SK-N-SH (cell line): ENCODE results near the gene RTP4. TPM values are rescaled to one million over a fixed set of nuclear protein-coding genes. Genes with fewer than 3 reads are reported as not detected.
"Not testable (repeated sequence)": the region's sequence is repeated elsewhere in the genome, so short reads cannot be mapped to it uniquely, and the experiment has no call there.

Experiments used
- CTCF ChIA-PET: fragments of 300-600, 350-600 bp; formaldehyde crosslinking; extraction: SDS; loops from one replicate; lab custom pipeline; 2021; lab: Yijun Ruan, JAX
- POLR2A ChIA-PET: fragments of 350-600 bp; sonication (Branson Sonifier 250); formaldehyde crosslinking; extraction: SDS; loops from one replicate; lab custom pipeline; 2020; ENCODE audit warnings: antibody characterized with exemption, inconsistent platforms; lab: Yijun Ruan, JAX
- DNase-seq: peaks from one replicate; pipeline ENCODE4 v3.0.0; 2012
- H2AFZ ChIP-seq: fragments of 200-600 bp; sonication (generic); 2 replicates; pipeline ENCODE4 v1.8.1; 2016; ENCODE audit warnings: antibody characterized with exemption, mild to moderate bottlenecking, low read depth
- H3F3A ChIP-seq: fragments of 200-600 bp; sonication (generic); replicated peaks from 2 replicates; pipeline ENCODE3; 2016; ENCODE audit warnings: antibody characterized with exemption, mild to moderate bottlenecking; ENCODE audit not compliant: insufficient read depth
- H3K27ac ChIP-seq, 2 experiments: fragments of 200-500 bp in 1 of 2; fragments of 200-600 bp in 1 of 2; sonication (Bioruptor generic) in 1 of 2; sonication (generic), shearing (Covaris generic) in 1 of 2; 2 replicates each; pipeline versions ENCODE4 v1.5.1 to v1.6.1; 2014 to 2016; ENCODE audit warnings: low read depth in 2 of 2, inconsistent platforms in 1 of 2, low read length in 1 of 2, mild to moderate bottlenecking in 1 of 2, mixed read lengths in 1 of 2
- H3K27me3 ChIP-seq: fragments of 200-600 bp; sonication (generic), shearing (Covaris generic); 2 replicates; pipeline ENCODE4 v1.6.1; 2016; ENCODE audit warnings: mixed run types; ENCODE audit not compliant: insufficient read depth
- H3K36me3 ChIP-seq, 2 experiments: fragments of 200-500 bp in 1 of 2; fragments of 200-600 bp in 1 of 2; sonication (Bioruptor generic) in 1 of 2; sonication (generic) in 1 of 2; replicated peaks in 1 of 2; 2 replicates each; pipeline versions ENCODE3 to v1.5.1; 2014 to 2016; ENCODE audit warnings: low read length in 1 of 2, mild to moderate bottlenecking in 1 of 2; ENCODE audit not compliant: insufficient read depth in 2 of 2, control insufficient read depth in 1 of 2
- H3K4me1 ChIP-seq, 2 experiments: fragments of 200-500 bp in 1 of 2; fragments of 200-600 bp in 1 of 2; sonication (Bioruptor generic) in 1 of 2; sonication (generic), shearing (Covaris generic) in 1 of 2; 2 replicates each; pipeline versions ENCODE4 v1.5.1 to v1.6.1; 2014 to 2016; ENCODE audit warnings: low read depth in 1 of 2, low read length in 1 of 2, mixed run types in 1 of 2; ENCODE audit not compliant: insufficient read depth in 2 of 2, control insufficient read depth in 1 of 2
- H3K4me2 ChIP-seq: fragments of 200-600 bp; sonication (generic), shearing (Covaris generic); 2 replicates; pipeline ENCODE4 v1.6.1; 2017; ENCODE audit warnings: mixed run types
- H3K4me3 ChIP-seq, 2 experiments: fragments of 200-500 bp in 1 of 2; fragments of 200-600 bp in 1 of 2; sonication (Bioruptor generic) in 1 of 2; sonication (generic), shearing (Covaris generic) in 1 of 2; 2 replicates each; pipeline versions ENCODE4 v1.5.1 to v1.8.1; 2014 to 2016; ENCODE audit warnings: low read depth in 2 of 2, inconsistent platforms in 1 of 2, low read length in 1 of 2, mild to moderate bottlenecking in 1 of 2, mixed read lengths in 1 of 2, moderate library complexity in 1 of 2
- H3K79me2 ChIP-seq: fragments of 200-600 bp; sonication (generic); 2 replicates; pipeline ENCODE4 v1.8.1; 2017; ENCODE audit warnings: mild to moderate bottlenecking; ENCODE audit not compliant: insufficient read depth
- H3K9ac ChIP-seq: fragments of 200-600 bp; sonication (generic); 2 replicates; pipeline ENCODE4 v1.6.1; 2017; ENCODE audit warnings: mixed run types
- H3K9me2 ChIP-seq: fragments of 200-600 bp; sonication (generic); 2 replicates; pipeline ENCODE4 v1.6.1; 2017; ENCODE audit warnings: mixed run types
- H3K9me3 ChIP-seq: fragments of 200-600 bp; sonication (generic); 2 replicates; pipeline ENCODE4 v1.6.1; 2017; ENCODE audit warnings: mixed run types, mild to moderate bottlenecking, moderate library complexity
- H4K20me1 ChIP-seq: fragments of 200-600 bp; sonication (generic); 2 replicates; pipeline ENCODE4 v1.6.1; 2017; ENCODE audit warnings: mild to moderate bottlenecking, mixed run types; ENCODE audit not compliant: insufficient read depth
- ELF1 ChIP-seq: IDR thresholded peaks from 2 replicates; pipeline ENCODE4 v1.4.0; 2012
- EZH2phosphoT487 ChIP-seq: fragments of 200-600 bp; sonication (generic); IDR thresholded peaks from 2 replicates; pipeline ENCODE4 v1.6.1; 2017; ENCODE audit warnings: low read depth, mixed run types, mild to moderate bottlenecking, antibody characterized with exemption, moderate library complexity, borderline replicate concordance
- FOSL2 ChIP-seq: IDR thresholded peaks from 2 replicates; pipeline ENCODE4 v1.4.0; 2012; ENCODE audit warnings: low read depth, mild to moderate bottlenecking, moderate library complexity, borderline replicate concordance
- IRF3 ChIP-seq: fragments of 150-350 bp; IDR thresholded peaks from 2 replicates; pipeline ENCODE4 v1.6.1; 2016; ENCODE audit warnings: mild to moderate bottlenecking, low read depth, low read length
- JUND ChIP-seq: IDR thresholded peaks from 2 replicates; pipeline ENCODE4 v1.4.0; 2012
- MAX ChIP-seq: IDR thresholded peaks from 2 replicates; pipeline ENCODE4 v1.4.0; 2012; ENCODE audit warnings: low read depth
- NFIC ChIP-seq: IDR thresholded peaks from 2 replicates; pipeline ENCODE4 v1.4.0; 2012; ENCODE audit warnings: borderline replicate concordance
- RAD21 ChIP-seq: IDR thresholded peaks from 2 replicates; pipeline ENCODE4 v1.6.1; 2012; ENCODE audit warnings: mild to moderate bottlenecking, low read length
- RXRA ChIP-seq: IDR thresholded peaks from 2 replicates; pipeline ENCODE4 v1.4.0; 2012; ENCODE audit warnings: low read depth, mild to moderate bottlenecking, borderline replicate concordance
- SMC3 ChIP-seq: IDR thresholded peaks from 2 replicates; pipeline ENCODE4 v1.6.1; 2012; ENCODE audit warnings: low read depth, low read length, improper control_type of control experiment
- TCF12 ChIP-seq: IDR thresholded peaks from 2 replicates; pipeline ENCODE4 v1.4.0; 2012
- TEAD4 ChIP-seq: IDR thresholded peaks from 2 replicates; pipeline ENCODE4 v1.4.0; 2012; ENCODE audit warnings: mild to moderate bottlenecking, borderline replicate concordance; ENCODE audit not compliant: insufficient read depth
- YY1 ChIP-seq: IDR thresholded peaks from 2 replicates; pipeline ENCODE4 v1.4.0; 2012; ENCODE audit warnings: low read depth, mild to moderate bottlenecking
- WGBS: methylation state at CpG from one replicate; pipeline ENCODE4 v1.1.6; 2017; ENCODE audit warnings: low lambda C conversion rate; 5-methylcytosine and 5-hydroxymethylcytosine counted together
- polyA plus RNA-seq, 3 experiments: library from polyadenylated mRNA; depleted of rRNA; stranded (reverse); fragments of >200 nt; gene quantifications; 2 replicates each; pipeline ENCODE4 v1.2.3, GENCODE V29; 2012
- TF ChIP-seq, protein P1 (sequence below): fragments of 150-350 bp; IDR thresholded peaks from 2 replicates; pipeline ENCODE4 v1.6.1; 2017; ENCODE audit warnings: antibody characterized with exemption, low read length, low read depth, borderline replicate concordance

The RTP4 gene
- polyA plus RNA-seq, 1 of the 3 experiments (the other 2 are of a cell fraction), result 0.16 TPM

GRCh38 chr3:187401856-187402255 is 33.7 kb downstream of the RTP4 start:
- Histone ChIP-seq H3K9ac (no peak overlapping the region), H3K4me1 (no peaks in the 10 kb centered on the region), H3K27me3 (no peaks in the 10 kb centered on the region; the same call in 1 of the 2 replicates), H3K4me3 (no peak overlapping the region), H3K79me2 (no peaks in the 10 kb centered on the region), H3K27ac (no peak overlapping the region), H3K36me3 (no peaks in the 10 kb centered on the region), H3K9me3 (no peaks in the 10 kb centered on the region), H3K9me2 (no peaks in the 10 kb centered on the region), H4K20me1 (no peaks in the 10 kb centered on the region), H3K4me2 (no peak overlapping the region), H2AFZ (no peak overlapping the region), H3F3A (no peaks in the 10 kb centered on the region)
- ChIA-PET POLR2A (no interaction called here), CTCF (no interaction called here)
- no peak for TF ChIP-seq MAX
- no peak for TF ChIP-seq SMC3
- TF ChIP-seq, protein P1, sequence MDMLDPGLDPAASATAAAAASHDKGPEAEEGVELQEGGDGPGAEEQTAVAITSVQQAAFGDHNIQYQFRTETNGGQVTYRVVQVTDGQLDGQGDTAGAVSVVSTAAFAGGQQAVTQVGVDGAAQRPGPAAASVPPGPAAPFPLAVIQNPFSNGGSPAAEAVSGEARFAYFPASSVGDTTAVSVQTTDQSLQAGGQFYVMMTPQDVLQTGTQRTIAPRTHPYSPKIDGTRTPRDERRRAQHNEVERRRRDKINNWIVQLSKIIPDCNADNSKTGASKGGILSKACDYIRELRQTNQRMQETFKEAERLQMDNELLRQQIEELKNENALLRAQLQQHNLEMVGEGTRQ, result no peak
- no peak for TF ChIP-seq IRF3
- DNase-seq, result no peak
- 22% methylated on average over 4 of the region's 4 CpGs for WGBS

DNA sequence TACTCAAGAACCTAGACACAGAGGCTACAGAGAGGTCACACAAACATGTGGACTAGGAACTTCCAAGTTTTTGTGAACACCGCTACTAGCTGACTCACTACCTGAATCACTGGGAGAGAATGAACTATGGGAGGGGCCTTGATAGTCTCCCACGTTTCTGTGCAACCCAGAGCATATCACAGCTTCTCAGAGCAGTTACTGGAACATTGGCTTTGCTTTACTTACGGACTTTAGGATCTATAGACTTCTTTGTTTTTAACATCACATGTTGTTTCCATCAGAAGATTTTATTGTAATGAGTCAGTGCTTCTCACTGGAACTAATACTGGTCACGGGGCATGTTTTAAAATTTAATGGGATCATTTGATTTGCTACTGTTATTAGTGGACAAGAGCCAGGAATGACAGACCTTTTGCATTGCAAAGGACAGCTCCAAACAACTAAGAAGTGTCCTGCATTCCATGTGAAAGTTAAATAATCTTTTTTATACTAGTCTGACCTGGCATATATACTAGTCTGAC is 35.6 kb downstream of the RTP4 start:
- H2AFZ ChIP-seq, result no peak overlapping the region
- POLR2A ChIA-PET, result no interaction called here

GRCh38 chr3:187406927-187407326 is 38.7 kb downstream of the RTP4 start:
- 46% methylated on average over 3 of the region's 3 CpGs for WGBS
- H3F3A ChIP-seq, result no peaks in the 10 kb centered on the region
- no peak overlapping the region for H3K27ac ChIP-seq
- H4K20me1 ChIP-seq, result no peaks in the 10 kb centered on the region
- H3K79me2 ChIP-seq, result no peaks in the 10 kb centered on the region
- no peaks in the 10 kb centered on the region for H3K9me3 ChIP-seq
- H2AFZ ChIP-seq, result no peak overlapping the region
- H3K36me3 ChIP-seq, result no peaks in the 10 kb centered on the region
- no peak overlapping the region for H3K4me3 ChIP-seq
- no peaks in the 10 kb centered on the region for H3K9me2 ChIP-seq
- POLR2A ChIA-PET, result no interaction called here
- no peaks in the 10 kb centered on the region for H3K4me1 ChIP-seq
- no peak overlapping the region for H3K4me2 ChIP-seq
- CTCF ChIA-PET, result interaction anchor here (0.9 kb wide), 1 partner anchor 88 kb away, joined by 3 read pairs; no protein-coding TSS in a partner anchor
- no peaks in the 10 kb centered on the region for H3K27me3 ChIP-seq
- H3K9ac ChIP-seq, result no peak overlapping the region
- no peak for TF ChIP-seq TCF12
- no peak for TF ChIP-seq NFIC
- TF ChIP-seq EZH2phosphoT487, result no peak
- no peak for TF ChIP-seq TEAD4
- no peak for TF ChIP-seq SMC3
- no peak for TF ChIP-seq ELF1
- TF ChIP-seq YY1, result no peak
- TF ChIP-seq RAD21, result no peak
- TF ChIP-seq, all 33 proteins: peak for 0
- DNase-seq, result no peak

More for the DNA sequence above, 35.6 kb downstream of the RTP4 start:
- H3K4me2 ChIP-seq, result peak overlapping the region; percentile 29
- H3K36me3 ChIP-seq, result no peaks in the 10 kb centered on the region
- no peak overlapping the region for H3K9ac ChIP-seq
- 1% methylated on average over 4 of the region's 4 CpGs for WGBS
- DNase-seq, result no peak
- no peaks in the 10 kb centered on the region for H3K9me2 ChIP-seq
- H3K4me1 ChIP-seq, result no peaks in the 10 kb centered on the region
- no peaks in the 10 kb centered on the region for H3F3A ChIP-seq
- H3K27me3 ChIP-seq, result no peaks in the 10 kb centered on the region; the same call in 1 of the 2 replicates
- TF ChIP-seq JUND (peak; percentile 27), RXRA (0 out of 2 replicates have a peak, but pooled peaks have one; percentile 13), FOSL2 (peak; percentile 54; the same call in 1 of the 2 replicates), EZH2phosphoT487 (no peak)
- TF ChIP-seq, all 33 proteins: peak for 3
- Histone ChIP-seq H3K9me3 (no peaks in the 10 kb centered on the region), H3K4me3 (no peak overlapping the region), H4K20me1 (no peaks in the 10 kb centered on the region), H3K79me2 (no peaks in the 10 kb centered on the region), H3K27ac (peak overlapping the region in 1 of 2 experiments; percentile 40; a peak in 2 of 4 replicates)
- CTCF ChIA-PET, result no interaction called here

DNA sequence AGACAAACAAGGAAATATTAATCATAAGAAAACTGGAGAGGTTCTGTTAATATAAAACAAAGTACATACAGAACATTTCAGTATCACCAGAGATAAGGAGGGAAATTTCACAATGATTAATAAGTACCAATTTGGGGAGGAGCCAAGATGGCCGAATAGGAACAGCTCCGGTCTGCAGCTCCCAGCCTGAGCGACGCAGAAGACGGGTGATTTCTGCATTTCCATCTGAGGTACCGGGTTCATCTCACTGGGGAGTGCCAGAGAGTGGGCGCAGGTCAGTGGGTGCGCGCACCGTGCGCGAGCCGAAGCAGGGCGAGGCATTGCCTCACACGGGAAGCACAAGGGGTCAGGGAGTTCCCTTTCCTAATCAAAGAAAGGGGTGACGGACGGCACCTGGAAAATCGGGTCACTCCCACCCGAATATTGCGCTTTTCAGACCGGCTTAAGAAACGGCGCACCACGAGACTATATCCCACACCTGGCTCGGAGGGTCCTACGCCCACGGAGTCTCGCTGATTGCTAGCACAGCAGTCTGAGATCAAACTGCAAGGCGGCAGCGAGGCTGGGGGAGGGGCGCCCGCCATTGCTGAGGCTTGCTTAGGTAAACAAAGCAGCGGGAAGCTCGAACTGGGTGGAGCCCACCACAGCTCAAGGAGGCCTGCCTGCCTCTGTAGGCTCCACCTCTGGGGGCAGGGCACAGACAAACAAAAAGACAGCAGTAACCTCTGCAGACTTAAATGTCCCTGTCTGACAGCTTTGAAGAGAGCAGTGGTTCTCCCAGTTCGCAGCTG is 44.0 kb downstream of the RTP4 start:
- H3K4me2 ChIP-seq, H3K4me3 ChIP-seq, POLR2A ChIA-PET, H3K79me2 ChIP-seq, H3K9ac ChIP-seq, H3K4me1 ChIP-seq, H3K36me3 ChIP-seq, H3K27me3 ChIP-seq, H3K27ac ChIP-seq, H3K9me2 ChIP-seq, H4K20me1 ChIP-seq, H2AFZ ChIP-seq, DNase-seq, CTCF ChIA-PET, H3F3A ChIP-seq, H3K9me3 ChIP-seq: not testable (repeated sequence)
- WGBS, result 70% methylated on average over 2 of the region's 35 CpGs
